HG03066 (cell line): ENCODE results near the gene CEP350.
"Not testable (repeated sequence)": the region's sequence is repeated elsewhere in the genome, so short reads cannot be mapped to it uniquely, and the experiment has no call there.

Experiments
- ATAC-seq: cut with Tn5 transposase; IDR thresholded peaks from one replicate; pipeline ENCODE4 v1.9.1; 2021; ENCODE audit warnings: low read depth; ENCODE audit not compliant: unreplicated experiment

Gene CEP350

GRCh38 chr1:179978199-179979079 lies 23.8 kb downstream of the CEP350 start:
- no peak for ATAC-seq

DNA sequence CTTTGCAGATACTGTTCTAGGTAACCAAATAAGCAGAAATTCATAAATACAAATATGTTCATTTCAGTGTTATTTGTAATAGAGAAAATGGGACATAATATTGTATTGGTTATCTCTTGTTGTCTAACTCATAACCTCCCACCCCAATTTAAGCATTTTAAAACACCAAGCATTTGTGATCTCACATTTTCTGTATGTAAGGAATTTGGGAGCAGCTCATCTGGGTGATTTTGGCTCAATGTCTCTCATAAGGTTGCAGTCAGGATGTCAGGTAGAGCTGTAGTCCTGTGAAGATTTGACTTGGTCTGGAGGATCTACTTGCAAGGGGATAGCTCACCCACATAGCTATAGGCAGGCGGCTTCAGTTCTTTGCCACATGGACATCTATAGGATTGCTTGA lies 29.5 kb downstream of the CEP350 start:
- no peak for ATAC-seq

DNA sequence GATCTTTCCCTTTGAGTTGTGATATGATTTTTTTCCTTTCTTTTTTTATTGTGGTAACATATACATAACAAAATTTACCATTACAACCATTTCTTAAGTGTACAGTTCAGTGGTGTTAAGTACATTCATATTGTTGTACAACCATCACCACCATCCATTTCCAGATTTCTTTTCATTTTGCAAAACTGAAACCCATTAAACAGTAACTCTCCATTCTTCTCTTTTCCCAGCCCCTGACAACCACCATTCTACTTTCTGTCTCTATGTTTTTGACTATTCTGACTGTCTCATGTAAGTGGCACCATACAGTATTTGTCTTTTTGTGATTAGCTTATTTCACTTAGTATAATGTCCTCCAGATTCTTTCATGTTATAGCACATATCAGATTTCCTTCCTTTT lies 30.3 kb downstream of the CEP350 start:
- no peak for ATAC-seq

- no peak for ATAC-seq
Measured at GRCh38 chr1:179990847-179991246, 36.2 kb downstream of the CEP350 start.

- ATAC-seq = no peak
Measured at GRCh38 chr1:179995576-179995975, 41.0 kb downstream of the CEP350 start.

- ATAC-seq = peak; percentile 80
Measured at GRCh38 chr1:179996099-179996498, 41.5 kb downstream of the CEP350 start.

GRCh38 chr1:180000575-180000974 lies 46.0 kb downstream of the CEP350 start:
- ATAC-seq = no peak

GRCh38 chr1:180002437-180002836 lies 47.8 kb downstream of the CEP350 start:
- no peak for ATAC-seq

DNA sequence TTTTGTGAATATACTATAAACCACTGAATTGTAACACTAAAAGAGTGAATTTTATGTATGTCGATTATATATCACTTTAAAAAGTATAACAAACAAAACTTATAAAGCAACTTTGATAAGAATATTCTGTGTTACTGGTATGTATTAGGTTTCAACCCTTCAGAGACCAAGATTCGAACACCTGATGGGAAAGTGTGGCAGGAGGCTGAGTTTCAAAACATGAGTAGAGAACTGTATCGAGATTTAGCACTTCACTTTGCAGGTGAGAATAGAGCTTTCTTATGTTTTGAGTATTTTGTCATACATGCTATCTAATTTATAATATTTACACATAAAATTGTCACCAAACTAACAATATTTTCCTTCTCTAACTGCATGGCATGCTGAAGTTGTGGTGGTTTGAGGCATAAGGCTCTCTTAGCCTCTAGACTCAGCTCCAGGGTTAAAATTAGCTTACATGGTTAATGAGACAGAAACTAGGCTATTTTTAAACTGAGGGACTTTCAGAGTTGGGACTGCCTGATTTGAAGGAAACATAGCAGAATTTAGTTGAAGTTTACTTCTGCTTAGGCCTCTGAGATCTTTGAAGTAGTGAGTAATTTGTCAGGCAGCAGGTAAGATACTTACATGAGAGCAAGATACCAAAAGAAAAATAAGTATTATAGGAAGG lies 48.6 kb downstream of the CEP350 start:
- peak; percentile 78 for ATAC-seq

- not testable (repeated sequence) for ATAC-seq
Measured at GRCh38 chr1:180006762-180007161, 52.2 kb downstream of the CEP350 start.

DNA sequence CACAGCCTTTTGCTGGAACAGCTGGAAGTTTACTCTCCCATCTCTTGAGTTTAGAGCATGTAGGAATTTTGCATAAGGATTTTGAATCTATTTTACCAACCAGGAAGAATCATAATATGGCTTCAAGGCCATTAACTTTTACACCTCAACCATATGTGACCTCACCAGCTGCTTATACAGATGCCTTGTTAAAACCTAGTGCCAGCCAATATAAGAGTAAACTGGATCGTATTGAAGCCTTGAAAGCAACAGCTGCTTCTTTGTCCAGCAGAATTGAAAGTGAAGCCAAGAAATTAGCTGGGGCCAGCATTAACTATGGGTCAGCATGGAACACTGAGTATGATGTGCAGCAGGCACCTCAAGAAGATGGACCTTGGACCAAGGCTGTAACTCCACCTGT lies 65.4 kb downstream of the CEP350 start:
- ATAC-seq = no peak

- ATAC-seq = no peak
Measured at GRCh38 chr1:180026556-180026955, 71.9 kb downstream of the CEP350 start.

DNA sequence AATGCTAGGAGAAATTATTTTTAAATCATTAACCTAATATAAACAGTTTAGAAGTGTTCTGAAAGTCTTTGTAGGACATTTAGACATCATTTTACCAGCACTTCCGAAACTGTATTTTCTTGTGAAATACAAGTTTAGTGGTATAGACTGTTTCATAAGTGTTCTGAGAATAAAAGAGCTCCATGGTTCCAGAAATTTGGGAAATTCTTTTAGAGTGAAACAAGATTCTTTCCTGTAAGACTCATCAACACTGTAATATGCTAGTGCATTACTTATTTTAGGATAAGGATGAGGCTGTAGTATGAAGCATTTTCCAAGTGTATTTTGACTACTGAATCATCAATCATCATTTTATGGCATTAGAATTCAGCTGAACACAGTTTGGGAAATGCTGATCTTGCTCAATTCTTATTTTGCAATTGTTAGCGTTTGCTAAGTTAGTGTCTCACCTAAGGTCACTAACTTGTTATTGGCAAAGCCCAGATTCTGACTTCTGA lies 73.4 kb downstream of the CEP350 start:
- ATAC-seq = no peak

DNA sequence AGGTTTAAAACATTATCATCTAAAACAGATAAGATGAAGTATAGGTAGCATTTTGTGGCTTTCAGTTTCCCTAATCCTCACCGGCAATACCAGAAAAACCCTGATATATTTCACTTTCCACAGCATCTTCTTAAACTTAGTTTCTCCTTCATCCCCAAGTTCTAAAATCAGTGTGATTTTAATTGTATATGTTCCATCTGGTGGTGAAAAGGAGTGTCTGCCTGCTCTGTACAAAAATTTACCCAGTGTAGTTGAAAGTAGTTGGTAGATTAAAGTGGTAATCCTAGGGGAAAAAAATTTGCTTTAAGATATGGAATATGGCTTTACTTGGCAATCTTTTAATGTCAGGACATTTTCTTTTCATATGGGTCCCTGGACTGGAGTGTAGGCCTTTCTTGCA lies 74.3 kb downstream of the CEP350 start:
- no peak for ATAC-seq

GRCh38 chr1:180029524-180030135 lies 75.0 kb downstream of the CEP350 start:
- no peak for ATAC-seq

DNA sequence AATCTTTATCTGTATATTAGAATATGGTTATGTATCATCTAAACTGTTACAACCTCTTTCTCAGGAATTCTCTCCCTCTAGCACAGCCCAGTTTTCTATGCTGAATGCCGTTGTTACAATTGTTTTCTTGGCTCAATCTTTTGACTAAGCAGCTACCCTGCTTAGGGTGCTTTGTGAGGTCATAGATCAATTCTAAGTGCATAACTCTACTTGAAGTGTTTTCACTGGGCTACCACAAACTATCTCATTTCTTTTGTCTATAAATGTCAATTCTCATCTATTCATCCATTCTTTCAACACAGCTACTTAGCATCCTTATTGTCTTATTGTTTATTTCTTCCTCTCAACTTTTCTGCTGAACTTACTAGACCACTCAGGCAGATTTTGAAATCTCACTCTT lies 77.1 kb downstream of the CEP350 start:
- no peak for ATAC-seq

- ATAC-seq = no peak
Measured at GRCh38 chr1:180033390-180033789, 78.8 kb downstream of the CEP350 start.

- ATAC-seq = no peak
Measured at GRCh38 chr1:180040034-180040433, 85.4 kb downstream of the CEP350 start.

DNA sequence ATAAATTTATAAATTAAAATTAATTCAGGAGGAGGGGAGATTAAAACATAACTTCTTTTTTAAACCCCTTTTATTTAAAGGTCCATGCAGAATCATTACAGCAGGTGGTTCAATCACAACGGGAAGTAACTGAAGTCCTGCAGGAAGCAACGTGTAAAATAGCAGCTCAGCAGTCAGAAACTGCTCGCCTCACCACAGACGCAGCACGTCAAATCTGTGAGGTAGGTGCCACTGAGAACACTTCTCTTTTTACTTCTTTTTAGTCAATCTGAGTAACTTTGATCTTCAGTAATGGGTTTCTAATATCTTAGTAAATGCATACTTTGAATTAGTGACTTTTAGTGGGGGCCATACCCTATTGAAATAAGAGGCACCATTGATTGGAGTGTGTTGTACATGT lies 87.0 kb downstream of the CEP350 start:
- no peak for ATAC-seq

DNA sequence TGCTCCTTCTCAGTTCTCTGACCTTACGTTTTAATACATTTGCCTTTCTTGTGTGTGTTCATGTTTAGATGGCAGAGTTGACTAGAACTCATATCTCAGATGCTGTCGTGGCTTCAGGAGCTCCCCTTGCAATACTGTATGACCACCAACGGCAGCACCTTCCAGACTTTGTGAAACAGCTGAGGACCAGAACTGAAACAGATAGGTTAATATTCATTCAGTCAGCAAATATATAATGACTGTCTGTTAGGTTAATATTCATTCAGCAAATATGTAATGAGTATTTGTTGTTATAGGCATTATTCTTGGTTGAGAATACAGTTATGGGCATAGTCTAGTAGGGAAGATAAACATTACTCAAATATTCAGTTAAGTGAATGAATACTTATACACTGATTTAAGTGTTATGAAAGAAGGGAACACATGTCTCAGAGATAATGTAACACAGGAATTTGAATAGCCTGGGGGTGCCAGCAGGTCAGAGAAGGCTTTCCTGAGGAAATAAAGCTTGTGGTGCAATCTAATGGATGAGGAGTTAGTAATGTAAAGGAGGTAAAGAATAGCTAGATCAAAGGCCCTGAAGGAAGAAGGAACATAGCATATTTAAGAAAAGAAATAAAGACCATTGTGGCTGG lies 88.5 kb downstream of the CEP350 start:
- no peak for ATAC-seq

- ATAC-seq = no peak
Measured at GRCh38 chr1:180043785-180044184, 89.2 kb downstream of the CEP350 start.
